Measurements from ENCODE around the gene HELQ. TPM values are rescaled to one million over a fixed set of nuclear protein-coding genes. Genes with fewer than 3 reads are reported as not detected.
"Not testable (repeated sequence)": the region's sequence is repeated elsewhere in the genome, so short reads cannot be mapped to it uniquely, and the experiment has no call there.

HELQ gene
- total RNA-seq, 1 experiment from 2014 or later = 8.4 TPM

- DNase-seq (ENCODE audit: low read depth) = no peak
Observed at GRCh38 chr4:83436680-83437079, 18.9 kb downstream of the HELQ start.

DNA sequence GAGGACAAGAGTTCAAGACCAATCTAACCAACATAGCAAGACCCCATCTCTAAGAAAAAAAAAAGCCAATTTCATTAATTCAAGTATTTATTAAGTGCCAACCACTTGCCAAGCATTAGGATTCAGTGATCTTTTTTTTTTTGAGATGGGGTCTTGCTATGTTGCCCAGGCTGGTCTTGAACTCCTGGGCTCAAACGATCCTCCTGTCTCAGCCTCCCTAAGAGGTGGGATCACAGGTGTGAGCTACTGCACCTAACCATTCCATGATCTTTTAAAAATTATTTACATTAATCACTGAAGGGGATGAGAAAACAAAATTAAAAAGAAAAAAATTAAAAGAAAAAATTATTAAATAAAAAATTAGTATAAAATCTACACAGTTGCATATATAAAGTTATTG lies 24.4 kb downstream of the HELQ start:
- no peak for DNase-seq (ENCODE audit: low read depth)

GRCh38 chr4:83418211-83418610 lies 37.4 kb downstream of the HELQ start:
- no peak for DNase-seq (ENCODE audit: low read depth)

- DNase-seq (ENCODE audit: low read depth) = no peak
Observed at GRCh38 chr4:83417566-83417965, 38.1 kb downstream of the HELQ start.

- peak; percentile 3 for DNase-seq (ENCODE audit: low read depth)
Observed at GRCh38 chr4:83413676-83414075, 41.9 kb downstream of the HELQ start.

GRCh38 chr4:83408908-83409307 lies 46.7 kb downstream of the HELQ start:
- no peak for DNase-seq (ENCODE audit: low read depth)

GRCh38 chr4:83405844-83406816 lies 49.5 kb downstream of the HELQ start:
- no peak for DNase-seq (ENCODE audit: low read depth)

GRCh38 chr4:83398158-83398557 lies 57.5 kb downstream of the HELQ start:
- not testable (repeated sequence) for DNase-seq (ENCODE audit: low read depth)

DNA sequence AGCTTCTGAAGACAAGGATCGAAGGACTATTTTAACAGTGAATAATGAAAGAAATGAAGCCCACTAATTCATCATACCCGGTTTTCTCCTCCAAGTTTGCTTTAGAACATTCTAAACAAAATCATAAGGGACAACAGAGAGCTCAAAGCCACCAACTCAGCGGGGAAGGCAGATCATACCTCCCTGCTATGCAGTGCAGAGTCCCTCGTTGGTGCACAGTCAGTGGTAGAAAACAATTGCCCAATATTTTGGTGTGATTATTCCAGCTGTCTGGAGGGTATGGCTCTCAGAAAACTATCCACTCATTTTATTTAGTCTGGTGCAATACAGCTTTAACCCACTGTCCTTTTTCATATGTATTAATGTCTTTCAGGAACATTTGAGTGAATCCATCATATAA lies 61.7 kb downstream of the HELQ start:
- no peak for DNase-seq (ENCODE audit: low read depth)

DNA sequence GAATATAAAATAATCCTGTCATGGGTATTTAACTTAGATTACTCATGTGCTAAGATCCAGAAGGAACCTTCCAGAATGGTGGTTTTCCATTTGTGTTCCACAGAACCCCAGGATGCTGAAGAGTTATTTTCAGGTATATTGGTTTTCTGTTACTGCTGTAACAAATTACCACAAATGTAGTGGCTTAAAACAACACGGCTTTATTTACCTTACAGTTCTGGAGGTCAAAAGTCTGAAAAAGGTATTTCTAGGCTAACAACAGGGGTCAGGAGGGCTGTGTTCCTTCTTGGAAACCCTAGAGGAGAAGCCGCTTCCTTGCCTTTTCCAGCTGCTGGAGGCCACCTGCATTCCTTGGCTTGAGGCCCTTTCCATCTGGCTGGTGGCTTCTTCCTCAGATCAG lies 63.1 kb downstream of the HELQ start:
- peak; percentile 5 for DNase-seq (ENCODE audit: low read depth)

DNA sequence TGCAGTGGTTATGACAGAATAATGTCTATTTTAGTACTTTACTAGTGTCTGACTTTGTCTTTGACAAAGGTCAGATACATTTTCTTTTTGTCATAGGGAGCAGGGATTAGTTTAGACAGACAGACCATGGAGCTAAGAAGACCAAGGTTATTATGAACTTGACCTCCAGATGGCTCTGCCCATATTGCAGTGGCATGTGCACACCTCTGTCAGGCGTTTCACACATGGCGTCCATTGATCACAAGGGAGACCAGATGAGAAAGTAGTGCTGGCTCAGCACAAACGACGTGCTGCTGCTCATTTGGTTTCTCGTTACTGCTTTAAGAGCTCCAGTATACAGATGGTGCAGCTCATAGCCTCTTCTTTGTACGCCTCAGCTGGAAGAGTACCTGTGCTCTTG lies 64.7 kb downstream of the HELQ start:
- no peak for DNase-seq (ENCODE audit: low read depth)

GRCh38 chr4:83389756-83390505 lies 65.7 kb downstream of the HELQ start:
- DNase-seq (ENCODE audit: low read depth) = no peak

- no peak for DNase-seq (ENCODE audit: low read depth)
Observed at GRCh38 chr4:83389037-83389720, 66.4 kb downstream of the HELQ start.

DNA sequence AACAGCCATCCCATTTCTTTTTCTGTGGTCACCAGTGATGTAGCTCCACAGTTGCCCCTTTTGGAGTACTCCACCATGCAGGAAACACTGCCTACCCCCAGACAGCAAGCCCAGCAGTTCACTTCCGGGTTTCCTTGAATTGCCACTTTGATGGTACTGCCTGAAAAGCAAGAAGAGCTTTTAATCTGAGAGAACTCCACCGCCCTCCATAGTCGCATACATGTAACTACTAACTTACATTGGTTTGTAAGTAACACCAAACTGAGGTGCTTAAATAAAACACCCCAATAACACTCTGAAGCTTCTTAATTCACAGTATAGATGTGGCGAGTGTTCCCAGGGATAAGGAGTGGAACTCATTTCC lies 67.3 kb downstream of the HELQ start:
- DNase-seq (ENCODE audit: low read depth) = peak; percentile 2

GRCh38 chr4:83387476-83388312 lies 67.9 kb downstream of the HELQ start:
- no peak for DNase-seq (ENCODE audit: low read depth)

DNA sequence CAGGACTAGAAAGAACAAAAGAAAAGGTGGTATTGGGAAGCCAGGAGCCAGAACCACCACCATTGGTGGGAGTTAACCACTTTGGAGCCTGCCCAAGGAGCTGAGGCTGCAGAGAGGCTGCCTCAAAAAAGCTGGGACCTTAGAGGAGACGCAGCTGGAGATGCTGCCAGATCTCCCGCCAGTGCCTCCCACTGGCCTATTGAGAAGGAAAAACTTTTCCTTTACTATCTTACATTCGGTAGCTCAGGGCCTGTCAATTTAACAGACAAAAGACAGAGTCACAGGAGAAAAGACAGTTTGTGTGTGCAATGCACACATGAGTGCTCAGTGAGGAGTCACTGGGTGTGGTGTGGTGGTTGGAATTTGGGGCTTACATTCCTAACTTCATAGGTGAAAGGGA lies 68.6 kb downstream of the HELQ start:
- no peak for DNase-seq (ENCODE audit: low read depth)

- DNase-seq (ENCODE audit: low read depth) = no peak
Observed at GRCh38 chr4:83382850-83383249, 72.8 kb downstream of the HELQ start.

DNA sequence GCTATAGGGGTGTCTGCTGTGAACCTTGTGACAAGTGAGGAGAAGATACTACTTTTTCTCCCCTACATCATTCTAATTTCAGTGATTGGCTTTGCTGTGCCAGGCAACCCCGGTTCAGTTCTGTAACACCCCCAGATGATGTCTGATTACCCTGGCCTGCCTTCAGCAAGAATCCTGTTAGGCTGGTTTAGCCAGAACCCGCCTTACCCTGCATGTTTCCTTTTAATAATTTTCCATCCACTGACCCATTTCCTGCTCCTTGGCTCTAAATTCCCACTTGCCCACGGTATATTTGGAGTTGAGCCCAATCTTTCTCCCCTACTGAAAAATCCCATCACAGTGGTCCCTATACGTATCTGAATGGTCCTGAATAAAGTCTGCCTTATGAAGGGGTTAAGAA lies 74.5 kb downstream of the HELQ start:
- DNase-seq (ENCODE audit: low read depth) = no peak

DNA sequence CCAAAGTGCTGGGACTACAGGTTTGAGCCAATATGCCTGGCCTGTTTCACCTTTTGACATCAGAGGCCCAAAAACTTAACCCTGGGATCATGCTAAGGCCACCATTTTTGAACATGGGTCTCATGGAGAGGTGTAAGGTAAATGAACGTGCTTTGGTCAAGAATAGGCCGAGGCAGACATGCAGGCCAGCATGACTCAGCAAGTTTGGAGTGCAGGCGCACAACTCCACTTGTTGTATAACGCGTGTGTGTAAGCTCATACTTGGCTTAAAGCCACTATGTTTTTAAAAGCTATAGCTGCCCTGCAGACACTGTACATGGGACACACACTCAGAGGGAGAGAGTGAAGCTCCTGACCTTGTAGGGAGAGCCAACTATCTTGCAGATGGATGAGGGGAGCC lies 77.2 kb downstream of the HELQ start:
- DNase-seq (ENCODE audit: low read depth) = peak; percentile 11

- DNase-seq (ENCODE audit: low read depth) = no peak
Observed at GRCh38 chr4:83372931-83373330, 82.7 kb downstream of the HELQ start.

DNA sequence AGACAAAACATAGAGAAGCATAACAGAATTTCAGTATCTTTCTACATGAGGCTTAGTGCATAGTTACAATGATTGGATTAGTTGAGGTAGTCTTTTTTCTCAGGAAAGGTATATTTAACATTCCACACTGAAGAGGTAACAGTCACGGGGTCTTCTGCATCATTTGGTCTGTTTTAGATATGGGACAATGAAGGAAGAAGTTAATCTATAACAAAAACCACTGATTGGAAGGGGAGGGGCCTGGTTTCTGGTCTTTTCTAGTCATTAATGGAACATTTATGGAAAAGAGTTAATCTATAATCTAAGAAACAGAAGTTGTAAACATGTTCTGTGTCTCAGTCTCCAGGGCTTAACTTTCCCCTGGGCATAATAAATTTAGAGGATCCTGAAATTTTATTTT lies 83.7 kb downstream of the HELQ start:
- DNase-seq (ENCODE audit: low read depth) = no peak

GRCh38 chr4:83371235-83371634 lies 84.4 kb downstream of the HELQ start:
- no peak for DNase-seq (ENCODE audit: low read depth)
